Measurements from ENCODE around the gene TENT5C. TPM values are rescaled to one million over a fixed set of nuclear protein-coding genes. Genes with fewer than 3 reads are reported as not detected.

TENT5C gene
- total and polyA plus RNA-seq, 2 of the 13 experiments (the other 11 are each of a cell fraction or from before 2014, with no cell fraction given), result 0.02 to 0.38 TPM

DNA sequence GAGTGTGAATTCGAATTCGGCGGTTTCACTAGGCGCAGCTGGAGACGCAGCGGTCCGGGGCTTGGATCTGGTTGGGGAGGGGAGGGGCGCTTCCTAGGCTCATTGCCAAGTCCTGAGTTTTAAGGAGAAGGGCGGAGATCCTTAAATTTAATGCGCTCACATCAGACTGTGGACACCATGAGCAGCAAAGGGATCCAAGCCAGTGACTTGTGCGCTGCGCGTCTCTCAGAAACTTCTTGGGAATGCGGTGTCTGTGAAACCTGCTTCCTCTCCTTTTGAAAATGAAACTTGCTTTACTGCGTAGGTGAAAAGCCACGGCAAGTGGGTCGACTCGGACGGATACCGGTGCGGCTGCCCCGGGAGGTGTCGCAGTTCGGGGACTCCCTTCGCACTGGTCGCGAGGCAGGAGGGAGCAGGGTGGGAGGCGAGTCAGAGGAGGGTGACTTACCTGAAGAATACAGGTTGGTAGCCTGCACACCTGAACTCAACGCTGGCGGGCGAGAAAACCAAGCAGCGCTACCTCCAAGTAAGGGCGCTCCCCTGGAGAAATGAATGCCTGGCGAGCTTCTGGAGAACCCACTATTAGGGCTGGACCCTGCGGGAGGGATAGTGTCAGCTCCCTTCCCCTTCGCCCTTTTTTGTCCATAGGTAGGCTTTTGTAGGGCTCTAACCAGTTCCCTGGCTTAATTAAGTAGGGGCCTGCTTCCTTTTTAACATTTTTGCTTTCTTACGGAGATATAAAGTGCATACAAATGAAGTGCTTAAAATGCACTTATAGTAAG is 992 bp downstream of the TENT5C start:
- in situ Hi-C loops (cut with HindIII; ENCODE audit: extremely low pct_ligation_motif_present, low pct_unique_long_range_greater_than_20kb), result no loop called here
- H3K36me3 ChIP-seq (replicated peaks in 1 of 2; ENCODE audit: control insufficient read depth in 1 of 2, insufficient read depth in 2 of 2, low read length in 2 of 2), result no peaks in the 10 kb centered on the region
- H3K27ac ChIP-seq (ENCODE audit: extremely low read length, insufficient read depth, low read length), result no peak overlapping the region
- peak overlapping the region; percentile 46 to 77 (median 67) for H3K4me3 ChIP-seq (replicated peaks in 1 of 3; ENCODE audit: insufficient read depth in 1 of 3, low read depth in 2 of 3, low read length in 3 of 3)
- ChIA-PET POLR2A (no interaction called here), CTCF (ENCODE audit: low intra/inter-chr PET ratio, low total read pairs) (no interaction called here)
- WGBS (ENCODE audit: low lambda C conversion rate), result 11% methylated on average over 15 of the region's 37 CpGs
- intact Hi-C loops (cut with micrococcal nuclease; ENCODE audit: unreplicated experiment), result no loop called here
- TF ChIP-seq, protein P1, sequence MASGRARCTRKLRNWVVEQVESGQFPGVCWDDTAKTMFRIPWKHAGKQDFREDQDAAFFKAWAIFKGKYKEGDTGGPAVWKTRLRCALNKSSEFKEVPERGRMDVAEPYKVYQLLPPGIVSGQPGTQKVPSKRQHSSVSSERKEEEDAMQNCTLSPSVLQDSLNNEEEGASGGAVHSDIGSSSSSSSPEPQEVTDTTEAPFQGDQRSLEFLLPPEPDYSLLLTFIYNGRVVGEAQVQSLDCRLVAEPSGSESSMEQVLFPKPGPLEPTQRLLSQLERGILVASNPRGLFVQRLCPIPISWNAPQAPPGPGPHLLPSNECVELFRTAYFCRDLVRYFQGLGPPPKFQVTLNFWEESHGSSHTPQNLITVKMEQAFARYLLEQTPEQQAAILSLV (CRISPR knock-in tag; IDR thresholded peaks at IDR 0.05; ENCODE audit: borderline replicate concordance), result 0 out of 2 replicates have a peak, but pooled peaks have one; percentile 3
- TF ChIP-seq EZH2 (conservative IDR thresholded peaks at IDR 0.05; ENCODE audit: low read depth, low read length) (0 out of 2 replicates have a peak, but pooled peaks have one; percentile 44), FOXK2 (IDR thresholded peaks at IDR 0.05) (no peak), EHMT2 (IDR thresholded peaks at IDR 0.05; ENCODE audit: borderline replicate concordance, low read depth, low read length) (no peak), ATF7-NPFF (CRISPR knock-in tag; IDR thresholded peaks at IDR 0.05; ENCODE audit: low read depth) (no peak)
- TF ChIP-seq, protein P2, sequence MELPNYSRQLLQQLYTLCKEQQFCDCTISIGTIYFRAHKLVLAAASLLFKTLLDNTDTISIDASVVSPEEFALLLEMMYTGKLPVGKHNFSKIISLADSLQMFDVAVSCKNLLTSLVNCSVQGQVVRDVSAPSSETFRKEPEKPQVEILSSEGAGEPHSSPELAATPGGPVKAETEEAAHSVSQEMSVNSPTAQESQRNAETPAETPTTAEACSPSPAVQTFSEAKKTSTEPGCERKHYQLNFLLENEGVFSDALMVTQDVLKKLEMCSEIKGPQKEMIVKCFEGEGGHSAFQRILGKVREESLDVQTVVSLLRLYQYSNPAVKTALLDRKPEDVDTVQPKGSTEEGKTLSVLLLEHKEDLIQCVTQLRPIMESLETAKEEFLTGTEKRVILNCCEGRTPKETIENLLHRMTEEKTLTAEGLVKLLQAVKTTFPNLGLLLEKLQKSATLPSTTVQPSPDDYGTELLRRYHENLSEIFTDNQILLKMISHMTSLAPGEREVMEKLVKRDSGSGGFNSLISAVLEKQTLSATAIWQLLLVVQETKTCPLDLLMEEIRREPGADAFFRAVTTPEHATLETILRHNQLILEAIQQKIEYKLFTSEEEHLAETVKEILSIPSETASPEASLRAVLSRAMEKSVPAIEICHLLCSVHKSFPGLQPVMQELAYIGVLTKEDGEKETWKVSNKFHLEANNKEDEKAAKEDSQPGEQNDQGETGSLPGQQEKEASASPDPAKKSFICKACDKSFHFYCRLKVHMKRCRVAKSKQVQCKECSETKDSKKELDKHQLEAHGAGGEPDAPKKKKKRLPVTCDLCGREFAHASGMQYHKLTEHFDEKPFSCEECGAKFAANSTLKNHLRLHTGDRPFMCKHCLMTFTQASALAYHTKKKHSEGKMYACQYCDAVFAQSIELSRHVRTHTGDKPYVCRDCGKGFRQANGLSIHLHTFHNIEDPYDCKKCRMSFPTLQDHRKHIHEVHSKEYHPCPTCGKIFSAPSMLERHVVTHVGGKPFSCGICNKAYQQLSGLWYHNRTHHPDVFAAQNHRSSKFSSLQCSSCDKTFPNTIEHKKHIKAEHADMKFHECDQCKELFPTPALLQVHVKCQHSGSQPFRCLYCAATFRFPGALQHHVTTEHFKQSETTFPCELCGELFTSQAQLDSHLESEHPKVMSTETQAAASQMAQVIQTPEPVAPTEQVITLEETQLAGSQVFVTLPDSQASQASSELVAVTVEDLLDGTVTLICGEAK (IDR thresholded peaks at IDR 0.05), result no peak
- TF ChIP-seq, protein P2 (CRISPR knock-in tag; IDR thresholded peaks at IDR 0.05), result no peak
- BruUV-seq (replicated peaks), result no TSS peak
- H3K9me3 ChIP-seq (ENCODE audit: low read length), result no peaks in the 10 kb centered on the region
- H3K79me2 ChIP-seq (ENCODE audit: insufficient read depth, low read length), result no peaks in the 10 kb centered on the region
- ATAC-seq (peak; percentile 12), DNase-seq (ENCODE audit: low spot score) (no peak), FAIRE-seq (no peak)
- H3K4me1 ChIP-seq (ENCODE audit: insufficient read depth, low read length), result peaks cover 18% of the 10 kb centered on the region; the same call in 1 of the 2 replicates
- no peaks in the 10 kb centered on the region for H4K20me1 ChIP-seq (ENCODE audit: insufficient read depth, low read length)
- H3K27me3 ChIP-seq (ENCODE audit: control insufficient read depth in 1 of 2, insufficient read depth in 2 of 2, low read length in 2 of 2), result peaks cover 5 to 22% of the 10 kb centered on the region in 2 experiments; a peak in 4 of 5 replicates
- peak overlapping the region; percentile 92 for H3K4me2 ChIP-seq (ENCODE audit: low read depth, low read length)
- H2AFZ ChIP-seq (ENCODE audit: low read length), result no peak overlapping the region
- H3K9ac ChIP-seq (ENCODE audit: insufficient read depth, low read depth, low read length), result 0 out of 2 replicates have a peak overlapping the region, but pooled peaks have one; percentile 39

Measured in HepG2 (cell line).